Memory B cell (primary cell): ENCODE measurements around the gene SCP2D1.
A peak's percentile ranks its signal among the peaks of the same experiment; 100 is the strongest.

Experiments used
- ATAC-seq: fragments of 150-1000 bp; cut with Tn5 transposase; 2 replicates; pipeline ENCODE4 v1.10.0; 2021; ENCODE audit warnings: low read depth, mild to moderate bottlenecking, moderate library complexity
- DNase-seq, 2 donors: peaks; one replicate each; pipeline ENCODE4 v3.0.0; 2022; ENCODE audit warnings: low spot score in 2 of 2
- H3K27ac Mint-ChIP-seq: one replicate; pipeline ENCODE4 v1.8.0; 2022; ENCODE audit warnings: mild to moderate bottlenecking, moderate library complexity, mixed read lengths
- H3K27me3 Mint-ChIP-seq: one replicate; pipeline ENCODE4 v1.8.0; 2022; ENCODE audit warnings: mixed read lengths
- H3K36me3 Mint-ChIP-seq: one replicate; pipeline ENCODE4 v1.8.0; 2022; ENCODE audit warnings: mild to moderate bottlenecking, mixed read lengths
- H3K4me1 Mint-ChIP-seq: one replicate; pipeline ENCODE4 v1.8.0; 2022; ENCODE audit warnings: mixed read lengths
- H3K4me3 Mint-ChIP-seq: one replicate; pipeline ENCODE4 v1.8.0; 2022; ENCODE audit warnings: mild to moderate bottlenecking, moderate library complexity, mixed read lengths
- H3K9me3 Mint-ChIP-seq: one replicate; pipeline ENCODE4 v1.8.0; 2022; ENCODE audit warnings: mixed read lengths

SCP2D1 gene

GRCh38 chr20:18795366-18795765 lies 18.2 kb upstream of the SCP2D1 start:
- Mint-ChIP-seq H3K9me3 (peaks cover 1% of the 10 kb centered on the region), H3K4me3 (peak overlapping the region; percentile 15), H3K27me3 (peaks cover 6% of the 10 kb centered on the region), H3K36me3 (peaks cover 2% of the 10 kb centered on the region), H3K4me1 (peaks cover 12% of the 10 kb centered on the region), H3K27ac (peak overlapping the region; percentile 99)
- no peak for ATAC-seq
- no peak for DNase-seq

DNA sequence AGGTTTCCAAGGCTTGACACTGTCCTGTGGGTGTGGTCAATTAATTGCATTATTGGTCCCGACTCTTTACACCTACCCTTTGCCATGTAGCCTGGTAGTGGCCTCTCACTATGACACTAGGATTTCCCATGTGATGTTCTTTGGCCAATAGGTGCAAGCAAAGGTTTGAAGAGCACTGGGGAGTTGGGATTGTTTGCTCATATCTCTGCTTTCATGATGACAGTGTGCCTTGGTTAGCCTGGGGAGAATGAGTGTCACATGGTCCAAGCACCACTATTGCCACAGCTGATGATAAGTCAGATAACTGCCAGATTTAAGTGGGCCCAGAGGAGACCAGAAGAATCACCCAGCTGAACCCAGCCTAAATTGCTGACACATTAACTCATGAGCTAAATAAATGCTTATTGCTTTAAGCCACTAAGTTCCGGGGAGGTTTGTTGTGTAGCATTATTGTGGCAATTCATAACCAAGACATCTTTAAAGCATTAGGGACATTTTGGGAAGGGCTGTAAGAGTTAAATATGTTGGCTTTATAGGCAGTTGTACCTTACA lies 17.2 kb upstream of the SCP2D1 start:
- ATAC-seq, result no peak
- no peak for DNase-seq
- Mint-ChIP-seq H3K4me1 (peaks cover 12% of the 10 kb centered on the region), H3K4me3 (no peak overlapping the region), H3K9me3 (peaks cover 1% of the 10 kb centered on the region), H3K27ac (no peak overlapping the region), H3K27me3 (peaks cover 3% of the 10 kb centered on the region), H3K36me3 (peaks cover 2% of the 10 kb centered on the region)

DNA sequence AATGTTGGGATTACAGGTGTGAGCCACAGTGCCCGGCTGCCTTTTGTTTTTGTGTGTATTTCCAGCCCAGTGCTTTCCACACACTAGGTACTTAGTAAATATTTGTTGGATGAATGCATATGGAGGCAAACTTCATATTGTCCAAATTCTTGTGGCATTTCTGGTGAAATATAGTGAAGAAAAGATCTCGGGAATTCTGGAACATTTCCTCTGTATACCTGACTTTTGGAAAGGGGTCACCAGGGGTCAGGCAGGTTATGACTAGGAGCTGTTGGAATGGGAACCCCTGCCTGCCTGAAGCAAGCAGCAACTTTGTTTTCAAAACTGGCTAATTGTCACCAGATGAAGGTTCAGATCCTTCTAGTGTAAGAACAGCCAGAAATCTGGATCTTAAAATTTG lies 12.1 kb upstream of the SCP2D1 start:
- H3K9me3 Mint-ChIP-seq, result peaks cover 1% of the 10 kb centered on the region
- no peak overlapping the region for H3K27ac Mint-ChIP-seq
- DNase-seq, result no peak
- no peak overlapping the region for H3K4me3 Mint-ChIP-seq
- H3K4me1 Mint-ChIP-seq, result peaks cover 7% of the 10 kb centered on the region
- no peaks in the 10 kb centered on the region for H3K36me3 Mint-ChIP-seq
- no peak for ATAC-seq
- H3K27me3 Mint-ChIP-seq, result no peaks in the 10 kb centered on the region

DNA sequence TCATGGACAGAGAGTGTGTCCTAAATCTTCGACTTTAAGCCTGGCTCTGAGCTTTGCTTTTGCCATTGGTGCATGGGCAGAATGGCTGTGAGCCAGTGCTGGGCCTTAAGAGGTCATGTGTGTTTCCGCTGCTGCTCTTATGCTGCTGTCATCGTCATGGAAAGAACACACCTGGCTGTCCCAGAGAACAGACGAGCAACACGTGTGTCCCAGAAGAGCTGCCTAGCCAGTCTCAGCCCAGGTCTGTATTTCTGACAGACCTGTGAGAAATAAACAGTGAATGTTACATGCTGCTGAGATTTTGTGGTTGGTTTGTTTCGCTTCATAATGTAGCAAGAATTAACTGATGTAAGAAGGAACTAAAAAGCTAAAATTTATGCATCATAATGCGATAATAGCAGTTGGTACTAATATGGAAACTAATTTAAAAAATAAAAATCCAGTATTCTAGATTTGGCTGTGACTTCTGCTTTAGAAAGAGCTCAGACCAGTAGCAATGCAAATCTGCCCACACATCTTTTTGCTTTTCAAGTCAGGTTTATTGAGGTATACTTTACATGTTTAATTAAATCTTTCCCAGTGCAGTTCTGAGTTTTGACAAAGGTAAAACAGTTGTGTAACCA lies 11.5 kb upstream of the SCP2D1 start:
- Mint-ChIP-seq H3K36me3 (peaks cover 2% of the 10 kb centered on the region), H3K9me3 (peaks cover 1% of the 10 kb centered on the region), H3K27ac (no peak overlapping the region), H3K4me1 (peaks cover 7% of the 10 kb centered on the region), H3K4me3 (no peak overlapping the region), H3K27me3 (no peaks in the 10 kb centered on the region)
- ATAC-seq (peak; percentile 53), DNase-seq (no peak)

DNA sequence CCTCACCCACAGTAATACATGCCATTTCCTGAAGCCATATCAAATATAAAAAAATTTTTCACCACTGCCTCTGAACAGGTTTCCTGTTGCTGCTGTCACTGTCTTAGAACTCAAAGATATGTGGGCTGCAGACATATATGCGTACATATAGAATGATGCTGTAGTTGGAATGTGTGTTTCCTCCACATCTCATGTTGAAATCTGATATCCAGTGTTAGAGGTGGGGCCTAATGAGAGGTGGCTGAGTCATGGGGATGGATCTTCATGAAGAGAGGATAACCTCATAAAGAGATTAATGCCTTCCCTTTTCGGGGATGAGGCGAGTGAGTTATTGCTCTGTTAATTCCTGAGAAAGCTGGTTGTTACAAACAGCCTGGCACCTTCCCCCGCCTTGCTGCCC lies 7.7 kb upstream of the SCP2D1 start:
- ATAC-seq (no peak), DNase-seq (no peak)
- H3K27me3 Mint-ChIP-seq, result no peaks in the 10 kb centered on the region
- no peak overlapping the region for H3K4me3 Mint-ChIP-seq
- H3K27ac Mint-ChIP-seq, result no peak overlapping the region
- peaks cover 1% of the 10 kb centered on the region for H3K9me3 Mint-ChIP-seq
- H3K4me1 Mint-ChIP-seq, result peaks cover 7% of the 10 kb centered on the region
- peaks cover 2% of the 10 kb centered on the region for H3K36me3 Mint-ChIP-seq

DNA sequence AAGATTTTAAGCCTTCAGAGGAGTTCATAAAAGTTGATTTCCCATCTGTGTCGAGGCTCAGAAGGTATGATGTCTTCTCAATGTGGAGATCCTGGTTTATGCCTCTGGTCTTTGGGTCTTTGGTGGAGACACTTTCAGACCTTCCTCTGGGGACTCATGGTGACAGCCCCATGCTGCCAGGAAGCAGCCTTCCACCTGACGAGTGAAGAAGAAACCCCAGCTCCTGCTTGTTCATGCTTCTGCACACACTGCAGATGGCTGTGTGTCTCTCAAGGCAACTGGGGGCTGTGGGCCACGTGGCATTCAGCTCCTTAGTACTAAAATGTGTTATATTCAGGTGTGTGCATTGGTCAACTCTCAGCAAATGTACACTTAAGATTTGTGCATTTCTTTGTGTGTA lies 4.9 kb upstream of the SCP2D1 start:
- H3K4me1 Mint-ChIP-seq, result no peaks in the 10 kb centered on the region
- no peak overlapping the region for H3K4me3 Mint-ChIP-seq
- H3K9me3 Mint-ChIP-seq, result peaks cover 1% of the 10 kb centered on the region
- H3K27me3 Mint-ChIP-seq, result peaks cover 2% of the 10 kb centered on the region
- peaks cover 2% of the 10 kb centered on the region for H3K36me3 Mint-ChIP-seq
- DNase-seq (no peak), ATAC-seq (no peak)
- H3K27ac Mint-ChIP-seq, result no peak overlapping the region

DNA sequence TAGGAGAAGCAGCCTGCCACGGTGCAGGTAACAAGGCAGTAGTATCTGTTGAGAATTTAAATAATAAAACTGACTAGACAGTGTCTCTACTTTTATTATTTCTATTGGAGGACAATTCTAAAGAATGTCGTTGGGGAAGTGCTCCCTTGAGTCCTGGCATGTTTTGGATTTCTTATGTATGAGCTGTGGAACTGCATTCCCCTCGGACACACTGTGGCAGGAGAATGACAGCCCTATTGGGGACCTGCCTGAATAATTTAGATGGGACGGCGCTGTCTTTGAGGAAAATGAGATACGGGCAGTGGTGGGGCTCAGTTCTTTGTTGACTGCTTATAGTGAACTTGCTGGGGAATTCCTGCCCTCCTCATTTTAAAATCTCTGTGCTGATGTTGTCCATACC lies 2.4 kb upstream of the SCP2D1 start:
- Mint-ChIP-seq H3K4me1 (no peaks in the 10 kb centered on the region), H3K36me3 (peaks cover 2% of the 10 kb centered on the region), H3K27ac (no peak overlapping the region)

GRCh38 chr20:18811904-18812303 lies 1.7 kb upstream of the SCP2D1 start:
- peaks cover 2% of the 10 kb centered on the region for H3K27me3 Mint-ChIP-seq
- H3K27ac Mint-ChIP-seq, result no peak overlapping the region
- no peaks in the 10 kb centered on the region for H3K36me3 Mint-ChIP-seq
- no peak for DNase-seq
- ATAC-seq, result no peak
- H3K4me3 Mint-ChIP-seq, result no peak overlapping the region
- no peaks in the 10 kb centered on the region for H3K4me1 Mint-ChIP-seq
- H3K9me3 Mint-ChIP-seq, result no peaks in the 10 kb centered on the region

More for the DNA sequence above, 2.4 kb upstream of the SCP2D1 start:
- Mint-ChIP-seq H3K9me3 (no peaks in the 10 kb centered on the region), H3K4me3 (no peak overlapping the region), H3K27me3 (peaks cover 2% of the 10 kb centered on the region)
- ATAC-seq (no peak), DNase-seq (no peak)

DNA sequence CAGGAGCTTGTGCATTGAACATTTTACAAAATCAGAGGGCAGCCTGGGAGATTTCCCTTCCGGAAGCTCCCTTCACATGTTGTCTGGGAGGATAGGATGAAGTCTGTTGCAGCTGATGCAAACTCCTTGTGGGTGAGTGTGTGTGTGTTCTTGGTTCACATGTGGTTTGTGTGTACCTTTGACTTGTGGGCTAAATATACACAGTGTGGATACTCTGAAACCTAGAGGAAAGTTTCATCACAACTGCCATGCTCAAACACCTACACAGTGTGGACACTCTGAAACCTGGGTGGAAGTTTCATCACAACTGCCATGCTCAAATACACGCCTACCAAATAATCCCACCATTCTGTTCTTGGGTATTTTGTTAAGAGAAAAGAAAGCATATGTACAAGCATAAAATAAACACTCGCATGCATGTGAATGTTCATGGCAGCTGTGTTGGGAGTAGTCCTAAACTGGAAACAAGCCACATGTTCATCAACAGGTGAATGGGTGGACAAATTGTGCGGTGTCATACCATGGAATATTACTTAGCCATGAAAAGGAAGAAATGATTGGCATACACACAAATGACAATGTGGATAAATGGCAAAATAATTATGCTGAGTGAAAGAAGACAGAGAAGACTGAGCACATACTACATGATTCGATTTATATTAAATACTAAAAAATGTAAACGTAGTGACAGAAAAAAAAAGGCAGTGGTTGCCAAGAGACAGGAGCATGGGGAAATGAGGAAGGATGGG lies 1.8 kb downstream of the SCP2D1 start:
- ATAC-seq, result no peak
- H3K4me3 Mint-ChIP-seq, result no peak overlapping the region

GRCh38 chr20:18822832-18823231 lies 9.2 kb downstream of the SCP2D1 start:
- H3K27ac Mint-ChIP-seq, result no peak overlapping the region
- H3K9me3 Mint-ChIP-seq, result peaks cover 1% of the 10 kb centered on the region
- H3K27me3 Mint-ChIP-seq, result peaks cover 2% of the 10 kb centered on the region
- no peak overlapping the region for H3K4me3 Mint-ChIP-seq
- no peaks in the 10 kb centered on the region for H3K4me1 Mint-ChIP-seq
- ATAC-seq (no peak), DNase-seq (no peak)
- no peaks in the 10 kb centered on the region for H3K36me3 Mint-ChIP-seq

More for the DNA sequence above, 1.8 kb downstream of the SCP2D1 start:
- H3K27me3 Mint-ChIP-seq, result peaks cover 4% of the 10 kb centered on the region
- H3K27ac Mint-ChIP-seq, result no peak overlapping the region
- no peak for DNase-seq
- H3K36me3 Mint-ChIP-seq, result no peaks in the 10 kb centered on the region
- no peaks in the 10 kb centered on the region for H3K4me1 Mint-ChIP-seq
- peaks cover 1% of the 10 kb centered on the region for H3K9me3 Mint-ChIP-seq

DNA sequence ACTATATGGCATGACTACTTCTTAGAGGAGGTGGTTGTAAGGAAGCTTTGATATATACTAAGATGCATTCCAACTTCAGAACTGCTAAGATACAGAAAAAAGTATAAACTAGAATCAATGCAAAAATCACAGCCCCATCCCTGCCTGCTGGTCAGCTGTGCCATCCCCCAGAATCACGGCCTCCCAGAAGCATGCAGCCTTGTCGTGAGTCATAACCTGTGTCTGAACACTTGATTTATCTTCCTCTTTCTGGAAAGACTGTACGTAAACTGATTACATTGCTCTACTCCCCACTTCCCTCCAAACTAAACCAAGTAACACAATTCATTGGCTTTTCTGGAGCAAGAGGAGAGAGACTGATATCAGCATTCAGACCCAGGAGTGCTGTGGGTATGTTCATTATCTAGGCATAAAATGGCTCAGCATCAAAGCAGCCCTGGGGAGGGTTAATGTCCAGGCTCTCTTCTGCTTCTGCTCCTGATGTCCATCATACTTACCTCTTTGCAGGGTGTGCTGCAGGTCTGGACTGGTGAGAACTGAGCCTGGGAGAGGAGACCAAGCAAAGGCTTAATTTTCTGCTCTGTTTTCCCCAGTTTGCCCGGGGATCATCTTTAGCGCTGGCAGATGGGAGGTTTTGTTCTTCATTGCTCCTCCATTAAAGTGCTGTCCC lies 18.4 kb downstream of the SCP2D1 start:
- Mint-ChIP-seq H3K4me3 (no peak overlapping the region), H3K9me3 (peaks cover 2% of the 10 kb centered on the region), H3K36me3 (no peaks in the 10 kb centered on the region), H3K27me3 (peaks cover 4% of the 10 kb centered on the region), H3K4me1 (peaks cover 2% of the 10 kb centered on the region), H3K27ac (no peak overlapping the region)
- ATAC-seq (no peak), DNase-seq (no peak)

- H3K36me3 Mint-ChIP-seq, result no peaks in the 10 kb centered on the region
- DNase-seq (no peak), ATAC-seq (no peak)
- peaks cover 2% of the 10 kb centered on the region for H3K9me3 Mint-ChIP-seq
- H3K4me1 Mint-ChIP-seq, result peaks cover 2% of the 10 kb centered on the region
- no peak overlapping the region for H3K4me3 Mint-ChIP-seq
- no peak overlapping the region for H3K27ac Mint-ChIP-seq
- H3K27me3 Mint-ChIP-seq, result peaks cover 4% of the 10 kb centered on the region
Observed at GRCh38 chr20:18832546-18833200, 19.1 kb downstream of the SCP2D1 start.

DNA sequence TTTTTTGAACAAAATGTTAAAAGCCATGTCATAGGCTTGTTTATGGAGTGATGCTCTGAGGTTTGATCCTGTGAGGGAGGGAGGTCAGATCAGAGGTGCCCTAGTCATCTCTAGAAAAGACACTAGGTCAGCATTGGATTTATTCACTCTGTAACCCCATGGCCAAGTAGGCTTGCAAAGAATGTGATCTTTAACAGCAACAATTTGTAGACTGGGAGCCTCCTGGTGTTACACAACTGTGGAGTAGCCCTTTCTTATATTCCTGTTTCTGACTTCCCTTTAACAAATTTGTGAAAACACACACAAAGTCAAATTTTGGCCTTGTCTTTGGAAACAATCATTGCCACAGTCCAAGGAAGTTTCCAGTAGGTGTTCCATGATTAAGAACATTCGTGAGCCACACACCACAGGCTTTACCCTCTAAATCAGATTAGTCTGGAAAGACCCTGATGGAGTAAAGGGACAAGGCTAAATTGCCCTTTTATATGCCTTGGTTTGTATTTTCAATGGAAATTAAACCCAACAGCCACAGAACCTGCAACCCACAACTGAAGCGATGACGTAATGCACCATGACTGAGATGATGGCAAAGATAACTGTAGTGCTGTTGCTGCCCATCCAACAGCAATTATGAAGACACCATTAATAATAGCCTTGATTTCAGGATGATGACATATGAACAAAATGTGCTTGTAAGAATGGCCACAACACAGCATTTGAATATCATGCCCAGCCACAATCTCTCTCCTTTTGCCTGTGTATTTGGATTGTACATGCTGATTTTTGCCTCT lies 22.1 kb downstream of the SCP2D1 start:
- peaks cover 6% of the 10 kb centered on the region for H3K27me3 Mint-ChIP-seq
- DNase-seq (no peak), ATAC-seq (no peak)
- H3K9me3 Mint-ChIP-seq, result peaks cover 2% of the 10 kb centered on the region
- no peak overlapping the region for H3K27ac Mint-ChIP-seq
- H3K4me1 Mint-ChIP-seq, result peaks cover 2% of the 10 kb centered on the region
- H3K36me3 Mint-ChIP-seq, result no peaks in the 10 kb centered on the region
- no peak overlapping the region for H3K4me3 Mint-ChIP-seq
